K562 (cell line): ENCODE results near the gene DMXL1. TPM values are rescaled to one million over a fixed set of nuclear protein-coding genes. Genes with fewer than 3 reads are reported as not detected.

ENCODE experiments used
- BHLHE40 ChIP-seq: IDR thresholded peaks from 2 replicates; pipeline ENCODE4 v1.6.1; 2011; ENCODE audit warnings: low read length, improper control_type of control experiment
- CTCF ChIP-seq, 3 experiments: IDR thresholded peaks in 2 of 3; conservative IDR thresholded peaks in 1 of 3; 2 replicates each; pipeline ENCODE4 v1.5.1; 2011 to 2012; ENCODE audit warnings: low read length in 3 of 3, mild to moderate bottlenecking in 3 of 3, control low read depth in 2 of 3, improper control_type of control experiment in 1 of 3, inconsistent platforms in 1 of 3, low read depth in 1 of 3, mixed read lengths in 1 of 3, moderate library complexity in 1 of 3; ENCODE audit not compliant: insufficient read depth in 2 of 3
- DACH1 ChIP-seq: fragments of 450-650 bp; IDR thresholded peaks from 2 replicates; pipeline ENCODE4 v1.6.1; 2018; ENCODE audit not compliant: partially characterized antibody
- DIDO1 ChIP-seq: fragments of 450-650 bp; IDR thresholded peaks from 2 replicates; pipeline ENCODE4 v1.6.1; 2016; ENCODE audit warnings: low read depth, missing biosample characterization, missing genetic modification characterization
- ELF4 ChIP-seq: fragments of 450-650 bp; formaldehyde crosslinking; IDR thresholded peaks from 2 replicates; pipeline ENCODE4 v1.4.0; 2022; ENCODE audit warnings: missing genetic modification characterization
- GABPB1 ChIP-seq: sonication (generic); formaldehyde crosslinking; IDR thresholded peaks from 2 replicates; pipeline ENCODE4 v1.8.0; 2022; ENCODE audit warnings: mild to moderate bottlenecking, missing genetic modification reagents
- MYC ChIP-seq, 2 experiments: fragments of 250-450 bp in 1 of 2; sonication (Bioruptor Pico) in 1 of 2; IDR thresholded peaks; 2 replicates each; pipeline versions ENCODE4 v1.5.1 to v1.6.1; 2012 to 2021; ENCODE audit warnings: low read depth in 2 of 2, borderline replicate concordance in 1 of 2, improper control_type of control experiment in 1 of 2, low read length in 1 of 2, mild to moderate bottlenecking in 1 of 2, moderate library complexity in 1 of 2
- NKRF ChIP-seq: fragments of 450-650 bp; IDR thresholded peaks from 2 replicates; pipeline ENCODE4 v1.6.1; 2016; ENCODE audit warnings: borderline replicate concordance
- PBX2 ChIP-seq, 2 experiments: IDR thresholded peaks in 1 of 2; conservative IDR thresholded peaks in 1 of 2; 2 replicates each; pipeline ENCODE4 v1.6.1; 2016; ENCODE audit warnings: low read depth in 2 of 2, mild to moderate bottlenecking in 1 of 2, missing compliant biosample characterization in 1 of 2, missing genetic modification characterization in 1 of 2, moderate library complexity in 1 of 2
- SREBF2 ChIP-seq: sonication (generic); formaldehyde crosslinking; IDR thresholded peaks from 2 replicates; pipeline ENCODE4 v1.4.0; 2020; ENCODE audit warnings: mild to moderate bottlenecking, missing genetic modification reagents
- ZNF133 ChIP-seq: fragments of 250-450 bp; sonication (Bioruptor Pico); IDR thresholded peaks from 2 replicates; pipeline ENCODE4 v1.4.0; 2020; ENCODE audit warnings: mild to moderate bottlenecking
- ZNF512 ChIP-seq: IDR thresholded peaks from 2 replicates; pipeline ENCODE4 v1.6.1; 2016; ENCODE audit warnings: missing genetic modification characterization, missing compliant biosample characterization
- ZNF592 ChIP-seq: fragments of 450-650 bp; IDR thresholded peaks from 2 replicates; pipeline ENCODE4 v1.6.1; 2017; ENCODE audit warnings: antibody characterized with exemption, mild to moderate bottlenecking
- ZNF699 ChIP-seq: fragments of 250-450 bp; sonication (Bioruptor Pico); IDR thresholded peaks from 2 replicates; pipeline ENCODE4 v1.8.0; 2021; ENCODE audit warnings: mild to moderate bottlenecking, moderate library complexity; ENCODE audit not compliant: insufficient replicate concordance
- polyA plus RNA-seq, 8 experiments: library from polyadenylated mRNA; depleted of rRNA in 4 of 8; stranded (reverse) in 5 of 8; unstranded in 3 of 8; fragments of >200 nt; fragmentation: Nextera tagmentation in 2 of 8; fragmentation: Illumina TruSeq in 1 of 8; extraction: Ambion mirVana in 2 of 8; extraction: Trizol in 1 of 8; gene quantifications; 2 replicates each; pipeline versions ENCODE4 v1.2.1 to v1.2.3, GENCODE V29; 2011 to 2014; ENCODE audit warnings: inconsistent platforms in 1 of 8, missing spikeins in 1 of 8
- total RNA-seq, 7 experiments: library from RNA; depleted of rRNA in 6 of 7; stranded (reverse); fragments of >200 nt in 6 of 7; fragmentation: Illumina TruSeq in 2 of 7; extraction: Trizol in 2 of 7; gene quantifications; 2 replicates each; pipeline versions ENCODE4 v1.2.1 to v1.2.3, GENCODE V29; 2011 to 2021; ENCODE audit warnings: low replicate concordance in 1 of 7

The DMXL1 gene
- total and polyA plus RNA-seq, 9 of the 15 experiments (the other 6 are each of a cell fraction or from before 2014, with no cell fraction given): 8.3 to 40.3 (median 30.6) TPM

GRCh38 chr5:119077444-119077843 lies 6.6 kb downstream of the DMXL1 start (continued):
- TF ChIP-seq MYC (IDR thresholded peaks at IDR 0.05; ENCODE audit: low read depth, low read length) (peak; percentile 74; the same call in 1 of the 2 replicates), MYC (CRISPR knock-in tag; IDR thresholded peaks at IDR 0.05; ENCODE audit: borderline replicate concordance, low read depth) (no peak), DACH1 (no peak), DIDO1 (tag) (no peak), ELF4 (no peak), NKRF (peak; percentile 25; the same call in 1 of the 2 replicates), ZNF133 (CRISPR knock-in tag) (no peak), BHLHE40 (peak; percentile 65; the same call in 1 of the 2 replicates), GABPB1 (CRISPR knock-in tag) (no peak), ZNF592 (no peak), CTCF (IDR thresholded peaks at IDR 0.05 in 2 of 3, conservative IDR thresholded peaks at IDR 0.05 in 1 of 3; ENCODE audit: insufficient read depth in 2 of 3, low read depth in 1 of 3, low read length in 3 of 3) (no peak), PBX2 (CRISPR knock-in tag; IDR thresholded peaks at IDR 0.05; ENCODE audit: low read depth) (no peak), PBX2 (tag; conservative IDR thresholded peaks at IDR 0.05; ENCODE audit: low read depth) (no peak), ZNF699 (CRISPR knock-in tag) (no peak), ZNF512 (tag) (no peak), SREBF2 (CRISPR knock-in tag) (no peak)
